OCI-LY7 (cell line): ENCODE results near the gene UBE2G2. TPM values are rescaled to one million over a fixed set of nuclear protein-coding genes. Genes with fewer than 3 reads are reported as not detected.

Experiments
- BruUV-seq: library from RNA; stranded (reverse); fragments of 400-500 nt; replicated peaks from 2 replicates; lab custom pipeline; 2021; lab: Mats Ljungman, UMichigan
- CTCF ChIA-PET: fragments of 300-600 bp; sonication (Branson Sonifier 250); formaldehyde crosslinking; loops from one replicate; lab custom pipeline; 2022; ENCODE audit warnings: antibody characterized with exemption; ENCODE audit not compliant: unreplicated experiment; lab: Charles Lee
- POLR2A ChIA-PET: fragments of 300-600 bp; sonication (Branson Sonifier 250); formaldehyde crosslinking; loops from one replicate; lab custom pipeline; 2022; ENCODE audit warnings: antibody characterized with exemption; lab: Charles Lee
- DNase-seq: peaks from one replicate; pipeline ENCODE4 v3.0.0-alpha.2; 2015; ENCODE audit warnings: low spot score
- H2AFZ ChIP-seq: fragments of 200-600 bp; sonication (generic), shearing (Covaris generic); 2 replicates; pipeline ENCODE4 v1.6.1; 2014; ENCODE audit warnings: mild to moderate bottlenecking, antibody characterized with exemption, low read length, moderate library complexity
- H3K27ac ChIP-seq: fragments of 200-600 bp; sonication (generic); 2 replicates; pipeline ENCODE4 v1.5.1; 2014; ENCODE audit warnings: mixed run types, low read depth, mild to moderate bottlenecking, moderate library complexity, low read length, inconsistent platforms; ENCODE audit not compliant: poor library complexity, severe bottlenecking
- H3K36me3 ChIP-seq: fragments of 200-600 bp; sonication (generic); 2 replicates; pipeline ENCODE4 v1.6.1; 2014; ENCODE audit warnings: mild to moderate bottlenecking, antibody characterized with exemption, low read length, moderate library complexity, mixed read lengths; ENCODE audit not compliant: insufficient read depth
- H3K4me1 ChIP-seq: fragments of 200-600 bp; sonication (generic); 2 replicates; pipeline ENCODE4 v1.5.1; 2014; ENCODE audit warnings: mild to moderate bottlenecking, low read length; ENCODE audit not compliant: insufficient read depth, poor library complexity, severe bottlenecking
- H3K4me2 ChIP-seq: fragments of 200-600 bp; sonication (generic); 2 replicates; pipeline ENCODE4 v1.6.1; 2014; ENCODE audit warnings: mild to moderate bottlenecking, low read length
- H3K4me3 ChIP-seq: fragments of 200-600 bp; sonication (generic); 2 replicates; pipeline ENCODE4 v1.5.1; 2014; ENCODE audit warnings: mild to moderate bottlenecking, low read depth, low read length; ENCODE audit not compliant: poor library complexity, severe bottlenecking
- H3K79me2 ChIP-seq: fragments of 200-600 bp; sonication (generic); 2 replicates; pipeline ENCODE4 v1.6.1; 2016; ENCODE audit warnings: low read depth, mild to moderate bottlenecking, low read length, moderate library complexity, mixed read lengths; ENCODE audit not compliant: insufficient read depth
- H3K9me2 ChIP-seq: fragments of 200-600 bp; sonication (generic); 2 replicates; pipeline ENCODE4 v1.6.1; 2016; ENCODE audit warnings: mild to moderate bottlenecking, low read length, mixed read lengths; ENCODE audit not compliant: insufficient read depth
- H3K9me3 ChIP-seq: fragments of 200-600 bp; sonication (generic); 2 replicates; pipeline ENCODE4 v1.6.1; 2014; ENCODE audit warnings: mild to moderate bottlenecking, mixed run types, low read length, mixed read lengths
- H4K20me1 ChIP-seq: fragments of 200-600 bp; sonication (generic); 2 replicates; pipeline ENCODE4 v1.6.1; 2014; ENCODE audit warnings: mild to moderate bottlenecking, antibody characterized with exemption, low read length, moderate library complexity, mixed read lengths; ENCODE audit not compliant: insufficient read depth
- CTCF ChIP-seq: fragments of 200-600 bp; sonication (generic); conservative IDR thresholded peaks from 2 replicates; pipeline ENCODE4 v1.5.1; 2014; ENCODE audit warnings: mild to moderate bottlenecking, antibody characterized with exemption, low read length, moderate library complexity, mixed read lengths
- EZH2phosphoT487 ChIP-seq: fragments of 200-600 bp; sonication (generic); IDR thresholded peaks from 2 replicates; pipeline ENCODE4 v1.6.1; 2018; ENCODE audit warnings: low read depth, borderline replicate concordance, mild to moderate bottlenecking, mixed run types, antibody characterized with exemption, low read length, moderate library complexity, mixed read lengths
- intact Hi-C: fragments of 100-400 bp; cut with micrococcal nuclease; formaldehyde crosslinking; loops from one replicate; pipeline ENCODE4 v1.10.0; 2022; ENCODE audit not compliant: unreplicated experiment
- total RNA-seq, 2 experiments: library from RNA; depleted of rRNA in 1 of 2; stranded (reverse); fragments of >200 nt in 1 of 2; shearing (Covaris generic) in 1 of 2; gene quantifications; 2 replicates each; pipeline ENCODE4 v1.2.3, GENCODE V29; 2014 to 2022

The UBE2G2 gene
- total RNA-seq, 2 experiments from 2014 or later: 104 to 141 TPM

- ChIA-PET CTCF (no interaction called here), POLR2A (no interaction called here)
- no peaks in the 10 kb centered on the region for H3K9me2 ChIP-seq
- no peak for DNase-seq
- intact Hi-C loops: no loop called here
- H3K9me3 ChIP-seq: no peaks in the 10 kb centered on the region
- no peaks in the 10 kb centered on the region for H3K4me1 ChIP-seq
- no peak overlapping the region for H3K27ac ChIP-seq
- BruUV-seq: no TSS peak
- no peaks in the 10 kb centered on the region for H4K20me1 ChIP-seq
- no peaks in the 10 kb centered on the region for H3K36me3 ChIP-seq
- TF ChIP-seq EZH2phosphoT487: no peak
- no peak for TF ChIP-seq CTCF
- no peak overlapping the region for H2AFZ ChIP-seq
- no peak overlapping the region for H3K4me2 ChIP-seq
- no peaks in the 10 kb centered on the region for H3K79me2 ChIP-seq
- no peak overlapping the region for H3K4me3 ChIP-seq
Observed at GRCh38 chr21:44730028-44730395, 71.6 kb downstream of the UBE2G2 start.

GRCh38 chr21:44729336-44730027, 72.1 kb downstream of the UBE2G2 start:
- Histone ChIP-seq H2AFZ (no peak overlapping the region), H3K9me3 (no peaks in the 10 kb centered on the region), H4K20me1 (no peaks in the 10 kb centered on the region), H3K36me3 (no peaks in the 10 kb centered on the region), H3K9me2 (no peaks in the 10 kb centered on the region), H3K4me3 (no peak overlapping the region), H3K79me2 (no peaks in the 10 kb centered on the region), H3K4me1 (no peaks in the 10 kb centered on the region), H3K4me2 (no peak overlapping the region), H3K27ac (no peak overlapping the region)
- BruUV-seq: no TSS peak
- ChIA-PET POLR2A (no interaction called here), CTCF (no interaction called here)
- no peak for TF ChIP-seq CTCF
- TF ChIP-seq EZH2phosphoT487: no peak
- DNase-seq: no peak
- intact Hi-C loops: no loop called here

GRCh38 chr21:44728716-44729115, 72.9 kb downstream of the UBE2G2 start:
- DNase-seq: no peak
- H3K79me2 ChIP-seq: no peaks in the 10 kb centered on the region
- no peaks in the 10 kb centered on the region for H3K9me2 ChIP-seq
- H3K4me1 ChIP-seq: no peaks in the 10 kb centered on the region
- H3K36me3 ChIP-seq: no peaks in the 10 kb centered on the region
- CTCF ChIA-PET: no interaction called here
- H4K20me1 ChIP-seq: no peaks in the 10 kb centered on the region
- intact Hi-C loops: no loop called here
- POLR2A ChIA-PET: no interaction called here
- no peaks in the 10 kb centered on the region for H3K9me3 ChIP-seq
- TF ChIP-seq EZH2phosphoT487: no peak
- no peak for TF ChIP-seq CTCF
- BruUV-seq: no TSS peak
- no peak overlapping the region for H3K4me3 ChIP-seq
- H2AFZ ChIP-seq: no peak overlapping the region
- H3K27ac ChIP-seq: no peak overlapping the region
- no peak overlapping the region for H3K4me2 ChIP-seq
